Smooth muscle cell (in vitro differentiated cells): ENCODE data around the gene MAP4K3. TPM values are rescaled to one million over a fixed set of nuclear protein-coding genes. Genes with fewer than 3 reads are reported as not detected.

Experiments
- DNase-seq: peaks from one replicate; lab custom pipeline; 2025; ENCODE audit not compliant: unreplicated experiment; lab: John Stamatoyannopoulos, UW
- H2AFZ ChIP-seq: fragments of 200-600 bp; sonication (generic); 2 replicates; pipeline ENCODE4 v1.6.0; 2016; ENCODE audit warnings: antibody characterized with exemption, low read depth, mild to moderate bottlenecking
- H3F3A ChIP-seq: fragments of 200-600 bp; sonication (generic); 2 replicates; pipeline ENCODE4 v1.6.0; 2017; ENCODE audit warnings: antibody characterized with exemption, low read depth
- H3K27ac ChIP-seq: fragments of 200-600 bp; sonication (generic); 2 replicates; pipeline ENCODE4 v1.5.1; 2016; ENCODE audit warnings: low read depth, mild to moderate bottlenecking
- H3K27me3 ChIP-seq: fragments of 200-600 bp; sonication (generic); 2 replicates; pipeline ENCODE4 v1.6.1; 2016; ENCODE audit warnings: low read depth, mild to moderate bottlenecking
- H3K36me3 ChIP-seq: fragments of 200-600 bp; sonication (generic); 2 replicates; pipeline ENCODE4 v1.5.1; 2016; ENCODE audit warnings: low read depth
- H3K4me1 ChIP-seq: fragments of 200-600 bp; sonication (generic); 2 replicates; pipeline ENCODE4 v1.5.1; 2016; ENCODE audit warnings: low read depth
- H3K4me2 ChIP-seq: fragments of 200-600 bp; sonication (generic); 2 replicates; pipeline ENCODE4 v1.6.0; 2016; ENCODE audit warnings: mild to moderate bottlenecking
- H3K4me3 ChIP-seq: fragments of 200-600 bp; sonication (generic); 2 replicates; pipeline ENCODE4 v1.5.1; 2016; ENCODE audit warnings: mild to moderate bottlenecking
- H3K79me2 ChIP-seq: fragments of 200-600 bp; sonication (generic); 2 replicates; pipeline ENCODE4 v1.6.0; 2016; ENCODE audit warnings: low read depth, mild to moderate bottlenecking
- H3K9ac ChIP-seq: fragments of 200-600 bp; sonication (generic); 2 replicates; pipeline ENCODE4 v1.6.0; 2016; ENCODE audit warnings: low read depth
- H3K9me3 ChIP-seq: fragments of 200-600 bp; sonication (generic); replicated peaks from 2 replicates; pipeline ENCODE4 v1.5.1; 2016; ENCODE audit warnings: low read depth
- H4K20me1 ChIP-seq: fragments of 200-600 bp; sonication (generic); 2 replicates; pipeline ENCODE4 v1.6.0; 2016; ENCODE audit warnings: low read depth
- WGBS: methylation state at CpG from one replicate; pipeline ENCODE4 v1.1.7; 2016; ENCODE audit warnings: low lambda C conversion rate; 5-methylcytosine and 5-hydroxymethylcytosine counted together
- polyA plus RNA-seq: library from polyadenylated mRNA; unstranded; fragments of >200 nt; fragmentation: Nextera tagmentation; extraction: Ambion mirVana; gene quantifications from 2 replicates; pipeline ENCODE4 v1.2.1, GENCODE V29; 2016
- total RNA-seq: library from RNA; depleted of rRNA; stranded (reverse); fragments of >200 nt; gene quantifications from 2 replicates; pipeline ENCODE4 v1.2.3, GENCODE V29; 2014
- TF ChIP-seq, protein P1 (sequence below): fragments of 200-600 bp; sonication (generic); IDR thresholded peaks from 2 replicates; pipeline ENCODE4 v1.5.1; 2017; ENCODE audit warnings: borderline replicate concordance, mild to moderate bottlenecking, antibody characterized with exemption; ENCODE audit not compliant: insufficient read depth, poor library complexity, severe bottlenecking

Gene MAP4K3
- total and polyA plus RNA-seq, 2 experiments from 2014 or later, result 21.3 to 70.9 TPM

DNA sequence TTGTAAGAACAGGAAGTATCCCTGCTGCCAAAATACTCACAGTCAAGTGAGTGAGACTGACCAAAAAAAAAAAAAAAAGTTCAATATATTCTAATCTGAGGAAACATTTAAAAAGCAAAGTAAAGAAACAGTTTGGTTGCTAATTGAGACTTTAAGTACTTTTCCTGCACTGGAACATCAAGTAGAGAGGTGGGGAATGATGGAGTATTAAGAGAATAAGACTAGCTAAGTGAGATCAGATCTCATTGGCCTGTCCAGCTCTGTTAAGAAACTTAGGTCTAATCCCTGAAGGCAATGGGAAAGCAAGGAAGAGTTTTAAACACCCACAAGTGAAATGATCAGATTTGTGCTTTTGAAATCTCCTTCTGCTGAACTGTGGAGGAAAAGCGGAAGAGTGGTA lies 27.8 kb upstream of the MAP4K3 start:
- DNase-seq, result no peak
- peaks cover 14% of the 10 kb centered on the region for H3K4me1 ChIP-seq
- no peak overlapping the region for H3K27ac ChIP-seq
- no peak overlapping the region for H3K4me2 ChIP-seq
- 0% methylated on average over 1 of the region's 1 CpG for WGBS
- peaks cover 9% of the 10 kb centered on the region for H3F3A ChIP-seq
- no peaks in the 10 kb centered on the region for H3K36me3 ChIP-seq
- no peaks in the 10 kb centered on the region for H3K9me3 ChIP-seq
- H3K4me3 ChIP-seq, result no peak overlapping the region
- TF ChIP-seq, protein P1, sequence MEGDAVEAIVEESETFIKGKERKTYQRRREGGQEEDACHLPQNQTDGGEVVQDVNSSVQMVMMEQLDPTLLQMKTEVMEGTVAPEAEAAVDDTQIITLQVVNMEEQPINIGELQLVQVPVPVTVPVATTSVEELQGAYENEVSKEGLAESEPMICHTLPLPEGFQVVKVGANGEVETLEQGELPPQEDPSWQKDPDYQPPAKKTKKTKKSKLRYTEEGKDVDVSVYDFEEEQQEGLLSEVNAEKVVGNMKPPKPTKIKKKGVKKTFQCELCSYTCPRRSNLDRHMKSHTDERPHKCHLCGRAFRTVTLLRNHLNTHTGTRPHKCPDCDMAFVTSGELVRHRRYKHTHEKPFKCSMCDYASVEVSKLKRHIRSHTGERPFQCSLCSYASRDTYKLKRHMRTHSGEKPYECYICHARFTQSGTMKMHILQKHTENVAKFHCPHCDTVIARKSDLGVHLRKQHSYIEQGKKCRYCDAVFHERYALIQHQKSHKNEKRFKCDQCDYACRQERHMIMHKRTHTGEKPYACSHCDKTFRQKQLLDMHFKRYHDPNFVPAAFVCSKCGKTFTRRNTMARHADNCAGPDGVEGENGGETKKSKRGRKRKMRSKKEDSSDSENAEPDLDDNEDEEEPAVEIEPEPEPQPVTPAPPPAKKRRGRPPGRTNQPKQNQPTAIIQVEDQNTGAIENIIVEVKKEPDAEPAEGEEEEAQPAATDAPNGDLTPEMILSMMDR, result no peak
- H3K27me3 ChIP-seq, result no peaks in the 10 kb centered on the region
- H4K20me1 ChIP-seq, result no peaks in the 10 kb centered on the region
- H3K9ac ChIP-seq, result no peak overlapping the region
- H3K79me2 ChIP-seq, result no peaks in the 10 kb centered on the region
- no peak overlapping the region for H2AFZ ChIP-seq

DNA sequence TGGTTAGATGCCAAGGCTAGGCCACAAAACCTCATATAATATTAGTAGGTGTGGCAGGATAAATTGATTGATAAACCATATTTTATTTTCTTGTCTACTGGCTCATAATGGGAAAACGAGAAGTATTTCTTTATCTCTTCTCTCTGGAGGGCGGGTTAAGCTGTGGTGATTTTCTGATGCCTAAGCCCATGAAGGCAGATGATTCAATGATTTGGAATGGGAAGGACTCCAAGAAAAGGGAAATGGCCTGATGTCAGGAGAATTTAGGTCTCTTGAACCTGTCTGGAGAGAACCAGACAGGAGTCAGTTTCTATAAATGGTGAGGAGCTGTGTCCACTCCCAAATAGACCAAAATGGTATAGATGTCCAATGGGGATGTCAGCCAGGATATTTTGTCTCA lies 18.7 kb upstream of the MAP4K3 start:
- Histone ChIP-seq H3F3A (no peaks in the 10 kb centered on the region), H3K27ac (no peak overlapping the region), H3K4me1 (no peaks in the 10 kb centered on the region), H4K20me1 (no peaks in the 10 kb centered on the region), H3K4me3 (no peak overlapping the region), H3K9me3 (no peaks in the 10 kb centered on the region), H2AFZ (no peak overlapping the region), H3K27me3 (no peaks in the 10 kb centered on the region), H3K79me2 (no peaks in the 10 kb centered on the region), H3K9ac (no peak overlapping the region), H3K4me2 (no peak overlapping the region), H3K36me3 (peaks cover 5% of the 10 kb centered on the region)
- 68% methylated on average over 2 of the region's 2 CpGs for WGBS
- DNase-seq, result no peak
- TF ChIP-seq, protein P1, result no peak

DNA sequence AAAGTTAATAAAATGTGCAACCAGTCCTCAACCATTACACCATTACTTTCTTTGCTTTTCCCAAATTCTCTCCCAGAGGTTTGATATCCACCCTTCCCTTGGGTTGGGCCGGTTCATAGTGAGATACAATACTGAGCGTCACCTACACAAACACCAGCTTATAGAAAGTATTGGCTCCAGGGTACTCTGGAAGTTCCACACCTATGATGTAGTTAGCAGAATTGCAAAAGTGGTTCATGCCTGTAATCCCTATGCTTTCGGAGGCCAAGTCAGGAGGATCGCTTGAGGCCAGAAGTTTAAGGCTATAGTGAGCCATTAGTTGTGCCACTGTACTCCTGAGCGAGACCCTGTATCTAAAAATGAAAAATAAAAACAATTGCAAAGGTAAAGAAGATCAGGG lies 15.3 kb upstream of the MAP4K3 start:
- Histone ChIP-seq H3K27ac (no peak overlapping the region), H3K4me1 (no peaks in the 10 kb centered on the region), H3K36me3 (no peaks in the 10 kb centered on the region), H3K27me3 (no peaks in the 10 kb centered on the region), H3K4me2 (no peak overlapping the region), H3K4me3 (no peak overlapping the region), H3K9ac (no peak overlapping the region), H3F3A (no peaks in the 10 kb centered on the region), H3K79me2 (no peaks in the 10 kb centered on the region), H2AFZ (no peak overlapping the region), H3K9me3 (no peaks in the 10 kb centered on the region), H4K20me1 (no peaks in the 10 kb centered on the region)
- no peak for DNase-seq
- 94% methylated on average over 5 of the region's 5 CpGs for WGBS
- TF ChIP-seq, protein P1, result no peak

DNA sequence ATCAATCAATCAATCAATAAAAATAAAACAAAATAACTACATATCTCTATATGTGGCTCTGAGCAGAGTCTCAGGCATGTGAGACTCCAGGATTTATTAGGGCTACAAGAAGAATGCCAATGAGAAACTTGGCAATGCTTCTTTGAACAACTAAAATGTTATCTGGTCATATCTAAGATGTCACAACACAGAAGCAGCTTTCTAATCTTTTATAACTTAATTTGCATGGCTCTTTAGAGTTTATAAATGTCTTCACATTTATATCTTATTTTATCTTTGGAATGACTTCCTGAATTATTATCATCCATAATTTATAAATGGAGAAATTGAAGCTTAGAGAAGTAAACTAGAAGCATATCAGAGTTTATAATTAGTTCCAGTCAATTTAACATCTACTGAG lies 14.9 kb upstream of the MAP4K3 start:
- no peaks in the 10 kb centered on the region for H4K20me1 ChIP-seq
- TF ChIP-seq, protein P1, result no peak
- no peaks in the 10 kb centered on the region for H3K9me3 ChIP-seq
- no peak for DNase-seq
- H3K27ac ChIP-seq, result no peak overlapping the region
- H3K27me3 ChIP-seq, result no peaks in the 10 kb centered on the region
- H3F3A ChIP-seq, result no peaks in the 10 kb centered on the region
- H3K4me2 ChIP-seq, result no peak overlapping the region
- no peak overlapping the region for H3K9ac ChIP-seq
- no peaks in the 10 kb centered on the region for H3K79me2 ChIP-seq
- no peaks in the 10 kb centered on the region for H3K4me1 ChIP-seq
- no peak overlapping the region for H2AFZ ChIP-seq
- no peaks in the 10 kb centered on the region for H3K36me3 ChIP-seq
- no peak overlapping the region for H3K4me3 ChIP-seq
